Endothelial cell of umbilical vein (primary cell): ENCODE data around the gene CTIF. TPM values are rescaled to one million over a fixed set of nuclear protein-coding genes. Genes with fewer than 3 reads are reported as not detected.

Source experiments
- BruUV-seq: library from RNA; stranded (reverse); fragments of 400-500 nt; replicated peaks from 2 replicates; lab custom pipeline; 2021; lab: Mats Ljungman, UMichigan
- CTCF ChIA-PET: fragments of 300-600, 350-600 bp; sonication (Branson Sonifier 250); formaldehyde crosslinking; loops from one replicate; lab custom pipeline; 2021; ENCODE audit warnings: antibody characterized with exemption, inconsistent platforms; lab: Charles Lee
- POLR2A ChIA-PET: fragments of 300-600, 350-600 bp; sonication (Branson Sonifier 250); formaldehyde crosslinking; loops from one replicate; lab custom pipeline; 2021; ENCODE audit warnings: antibody characterized with exemption, inconsistent platforms; lab: Charles Lee
- DNase-seq: peaks from one replicate; pipeline ENCODE4 v3.0.0-alpha.2; 2011; ENCODE audit warnings: low read depth, low spot score
- FAIRE-seq: peaks from 2 replicates; lab custom pipeline; 2011; peaks lifted over from hg19 to GRCh38; lab: Jason Lieb, UNC
- H2AFZ ChIP-seq: 2 replicates; pipeline ENCODE4 v1.6.0; 2012; ENCODE audit warnings: low read depth, low read length, control low read depth, inconsistent platforms
- H3K27ac ChIP-seq: 2 replicates; pipeline ENCODE4 v1.5.1; 2011; ENCODE audit warnings: low read depth, mild to moderate bottlenecking, control low read depth, low read length, moderate library complexity; ENCODE audit not compliant: insufficient read depth
- H3K27me3 ChIP-seq, 2 experiments: 2 replicates each; pipeline versions ENCODE4 v1.6.0 to v1.6.1; 2011; ENCODE audit warnings: low read length in 2 of 2, mixed read lengths in 1 of 2; ENCODE audit not compliant: control insufficient read depth in 2 of 2, insufficient read depth in 2 of 2
- H3K36me3 ChIP-seq, 2 experiments: 2 replicates in 1 of 2; 3 replicates in 1 of 2; pipeline ENCODE4 v1.5.1; 2011; ENCODE audit warnings: low read length in 2 of 2, mild to moderate bottlenecking in 1 of 2, moderate library complexity in 1 of 2; ENCODE audit not compliant: control insufficient read depth in 2 of 2, insufficient read depth in 2 of 2; ENCODE audit errors: extremely low read depth in 1 of 2
- H3K4me1 ChIP-seq: 3 replicates; pipeline ENCODE4 v1.5.1; 2011; ENCODE audit warnings: mild to moderate bottlenecking, low read length; ENCODE audit not compliant: control insufficient read depth, insufficient read depth; ENCODE audit errors: extremely low read depth
- H3K4me2 ChIP-seq: 2 replicates; pipeline ENCODE4 v1.6.1; 2011; ENCODE audit warnings: low read length, control low read depth, mixed read lengths; ENCODE audit not compliant: insufficient read depth
- H3K4me3 ChIP-seq, 3 experiments: fragments of 200-600 bp in 1 of 3; sonication (generic), shearing (Covaris generic) in 1 of 3; replicated peaks in 1 of 3; 2 replicates each; pipeline ENCODE4 v1.5.1; 2011 to 2016; ENCODE audit warnings: control low read depth in 3 of 3, low read length in 3 of 3, mild to moderate bottlenecking in 2 of 3, inconsistent platforms in 1 of 3, low read depth in 1 of 3, moderate library complexity in 1 of 3; ENCODE audit not compliant: insufficient read depth in 1 of 3
- H3K79me2 ChIP-seq: 2 replicates; pipeline ENCODE4 v1.6.0; 2012; ENCODE audit warnings: low read length, inconsistent platforms; ENCODE audit not compliant: control insufficient read depth, insufficient read depth
- H3K9ac ChIP-seq: replicated peaks from 2 replicates; pipeline ENCODE3; 2011; ENCODE audit warnings: low read length, control low read depth; ENCODE audit not compliant: insufficient read depth; ENCODE audit errors: extremely low read depth
- H3K9me1 ChIP-seq: replicated peaks from 3 replicates; pipeline ENCODE4 v1.6.0; 2011; ENCODE audit warnings: mild to moderate bottlenecking, low read length; ENCODE audit not compliant: control insufficient read depth, insufficient read depth; ENCODE audit errors: extremely low read depth
- H3K9me3 ChIP-seq: replicated peaks from 2 replicates; pipeline ENCODE4 v1.5.1; 2012; ENCODE audit warnings: low read length, inconsistent platforms; ENCODE audit not compliant: control insufficient read depth, insufficient read depth
- H4K20me1 ChIP-seq: replicated peaks from 2 replicates; pipeline ENCODE3; 2011; ENCODE audit warnings: mild to moderate bottlenecking, low read length; ENCODE audit not compliant: control insufficient read depth, insufficient read depth; ENCODE audit errors: extremely low read depth
- EZH2 ChIP-seq: IDR thresholded peaks from 2 replicates; pipeline ENCODE4 v1.6.1; 2012; ENCODE audit warnings: borderline replicate concordance, low read depth, mild to moderate bottlenecking, moderate library complexity, low read length, inconsistent platforms; ENCODE audit not compliant: severe bottlenecking
- GATA2 ChIP-seq: IDR thresholded peaks from 2 replicates; pipeline ENCODE4 v1.7.0; 2011; ENCODE audit warnings: low read depth, mild to moderate bottlenecking, moderate library complexity, mixed read lengths, low read length; ENCODE audit not compliant: insufficient read length, insufficient read depth
- JUN ChIP-seq: IDR thresholded peaks from 2 replicates; pipeline ENCODE4 v1.6.1; 2011; ENCODE audit warnings: borderline replicate concordance, low read depth; ENCODE audit not compliant: insufficient read length, insufficient read depth
- MYC ChIP-seq: IDR thresholded peaks from one replicate; pipeline ENCODE4 v1.6.1; 2011; ENCODE audit warnings: mild to moderate bottlenecking, low read depth, low read length
- POLR2A ChIP-seq: IDR thresholded peaks from 2 replicates; pipeline ENCODE4 v1.6.1; 2012; ENCODE audit warnings: low read depth, mild to moderate bottlenecking, control low read depth, low read length
- POLR2AphosphoS5 ChIP-seq: IDR thresholded peaks from 2 replicates; pipeline ENCODE4 v1.6.1; 2012; ENCODE audit warnings: low read depth, mild to moderate bottlenecking, control low read depth, low read length, moderate library complexity; ENCODE audit not compliant: insufficient read depth
- dilution Hi-C: fragments of 300-500 bp; cut with MboI; formaldehyde crosslinking; loops from one replicate; pipeline ENCODE4 v1.15.0; 2019; ENCODE audit warnings: low sequenced_read_pairs; ENCODE audit not compliant: extremely low pct_ligation_motif_present
- intact Hi-C: fragments of 100-400 bp; cut with micrococcal nuclease; formaldehyde crosslinking; loops from one replicate; pipeline ENCODE4 v1.10.0; 2022
- polyA plus RNA-seq, 4 experiments: library from polyadenylated mRNA; depleted of rRNA in 3 of 4; stranded (reverse) in 3 of 4; unstranded in 1 of 4; fragments of >200 nt; gene quantifications; 2 replicates each; pipeline versions ENCODE4 v1.2.1 to v1.2.3, GENCODE V29; 2011 to 2012; ENCODE audit warnings: missing spikeins in 1 of 4
- total RNA-seq: library from RNA; stranded (reverse); gene quantifications from 2 replicates; pipeline ENCODE4 v1.2.3, GENCODE V29; 2021
- TF ChIP-seq, protein P1 (sequence below): IDR thresholded peaks from 2 replicates; pipeline ENCODE4 v1.6.1; 2011; ENCODE audit not compliant: insufficient read depth, insufficient read length
- TF ChIP-seq, protein P2 (sequence below), 2 donors: IDR thresholded peaks; 1 replicate in 1 of 2; 2 replicates in 1 of 2; pipeline ENCODE4 v1.5.1; 2011; ENCODE audit warnings: low read length in 2 of 2, mild to moderate bottlenecking in 2 of 2, moderate library complexity in 2 of 2, control low read depth in 1 of 2, inconsistent platforms in 1 of 2, low read depth in 1 of 2; ENCODE audit not compliant: insufficient read depth in 1 of 2; ENCODE audit errors: extremely low read depth in 1 of 2

CTIF gene
- total and polyA plus RNA-seq, 2 donors (not counting 3 experiments of a cell fraction or from before 2014, with no cell fraction given) = 20.9 to 57.7 TPM

GRCh38 chr18:48843162-48843561 lies 304.3 kb downstream of the CTIF start:
- Histone ChIP-seq H3K4me2 (no peak overlapping the region), H3K9ac (no peak overlapping the region), H4K20me1 (no peaks in the 10 kb centered on the region), H3K27ac (peak overlapping the region; percentile 74), H3K4me1 (peaks cover 67% of the 10 kb centered on the region), H2AFZ (no peak overlapping the region), H3K79me2 (no peaks in the 10 kb centered on the region), H3K27me3 (no peaks in the 10 kb centered on the region), H3K36me3 (no peaks in the 10 kb centered on the region), H3K4me3 (no peak overlapping the region), H3K9me3 (no peaks in the 10 kb centered on the region), H3K9me1 (no peaks in the 10 kb centered on the region)
- ChIA-PET POLR2A (no interaction called here), CTCF (interaction anchor here (1.0 to 2.5 kb wide), 6 partner anchors 9 to 54 kb away, joined by 3 to 14 read pairs (median 3); no protein-coding TSS in a partner anchor)
- DNase-seq = no peak
- no TSS peak for BruUV-seq
- dilution Hi-C loops = no loop called here
- TF ChIP-seq POLR2AphosphoS5 = no peak
- intact Hi-C loops = loop anchor here (2.0 kb wide), 2 partner anchors 106 to 162 kb away; no protein-coding TSS in a partner anchor
- FAIRE-seq = no peak

DNA sequence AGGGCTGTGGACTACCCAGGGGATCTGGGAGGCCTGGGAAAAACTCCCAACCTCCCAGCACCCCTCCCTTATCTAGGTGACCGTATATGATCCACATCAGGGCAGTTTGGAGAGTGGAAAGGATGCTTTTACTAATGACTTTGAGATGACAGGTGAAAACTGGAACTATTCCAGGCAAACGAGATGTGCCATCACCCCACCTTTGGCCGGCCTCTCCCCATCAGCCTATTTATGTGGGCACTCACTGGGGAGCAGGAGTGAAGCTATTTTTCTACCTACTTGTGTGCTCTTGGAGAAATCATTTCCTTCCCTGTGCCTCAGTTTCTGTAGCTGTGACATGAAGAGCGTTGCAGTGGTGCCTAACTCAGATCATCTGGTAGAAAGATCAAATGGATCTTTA lies 304.8 kb downstream of the CTIF start:
- Histone ChIP-seq H4K20me1 (no peaks in the 10 kb centered on the region), H3K9me1 (no peaks in the 10 kb centered on the region), H3K9me3 (no peaks in the 10 kb centered on the region), H3K27me3 (no peaks in the 10 kb centered on the region), H3K27ac (no peak overlapping the region), H3K4me1 (peaks cover 69% of the 10 kb centered on the region), H3K4me2 (no peak overlapping the region), H2AFZ (no peak overlapping the region), H3K9ac (no peak overlapping the region), H3K4me3 (no peak overlapping the region), H3K79me2 (no peaks in the 10 kb centered on the region), H3K36me3 (no peaks in the 10 kb centered on the region)
- DNase-seq = no peak
- intact Hi-C loops (loop anchor here (2.0 kb wide), 2 partner anchors 105 to 163 kb away; no protein-coding TSS in a partner anchor), dilution Hi-C loops (no loop called here)
- no peak for FAIRE-seq
- BruUV-seq = no TSS peak
- CTCF ChIA-PET = interaction anchor here (1.2 to 2.5 kb wide), 4 partner anchors 8 to 53 kb away, joined by 3 to 14 read pairs (median 3); no protein-coding TSS in a partner anchor
- POLR2A ChIA-PET = interaction anchor here (1.1 kb wide), 1 partner anchor 16 kb away, joined by 3 read pairs; no protein-coding TSS in a partner anchor
- TF ChIP-seq GATA2 = no peak
- no peak for TF ChIP-seq MYC
- TF ChIP-seq, protein P1, sequence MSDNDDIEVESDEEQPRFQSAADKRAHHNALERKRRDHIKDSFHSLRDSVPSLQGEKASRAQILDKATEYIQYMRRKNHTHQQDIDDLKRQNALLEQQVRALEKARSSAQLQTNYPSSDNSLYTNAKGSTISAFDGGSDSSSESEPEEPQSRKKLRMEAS = no peak
- TF ChIP-seq POLR2A = no peak
- TF ChIP-seq EZH2 = no peak
- TF ChIP-seq JUN = no peak
- TF ChIP-seq, protein P2, sequence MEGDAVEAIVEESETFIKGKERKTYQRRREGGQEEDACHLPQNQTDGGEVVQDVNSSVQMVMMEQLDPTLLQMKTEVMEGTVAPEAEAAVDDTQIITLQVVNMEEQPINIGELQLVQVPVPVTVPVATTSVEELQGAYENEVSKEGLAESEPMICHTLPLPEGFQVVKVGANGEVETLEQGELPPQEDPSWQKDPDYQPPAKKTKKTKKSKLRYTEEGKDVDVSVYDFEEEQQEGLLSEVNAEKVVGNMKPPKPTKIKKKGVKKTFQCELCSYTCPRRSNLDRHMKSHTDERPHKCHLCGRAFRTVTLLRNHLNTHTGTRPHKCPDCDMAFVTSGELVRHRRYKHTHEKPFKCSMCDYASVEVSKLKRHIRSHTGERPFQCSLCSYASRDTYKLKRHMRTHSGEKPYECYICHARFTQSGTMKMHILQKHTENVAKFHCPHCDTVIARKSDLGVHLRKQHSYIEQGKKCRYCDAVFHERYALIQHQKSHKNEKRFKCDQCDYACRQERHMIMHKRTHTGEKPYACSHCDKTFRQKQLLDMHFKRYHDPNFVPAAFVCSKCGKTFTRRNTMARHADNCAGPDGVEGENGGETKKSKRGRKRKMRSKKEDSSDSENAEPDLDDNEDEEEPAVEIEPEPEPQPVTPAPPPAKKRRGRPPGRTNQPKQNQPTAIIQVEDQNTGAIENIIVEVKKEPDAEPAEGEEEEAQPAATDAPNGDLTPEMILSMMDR (IDR thresholded peaks at IDR 0.05; ENCODE audit: extremely low read depth in 1 of 2, insufficient read depth in 1 of 2, low read depth in 1 of 2, low read length in 2 of 2) = no peak
